Activated CD8-positive, alpha-beta memory T cell treated with anti-CD3 and anti-CD28 coated beads, Interleukin-2, amount 50 U/mL, for 48 hours (primary cell): ENCODE results near the gene SDF4.

Source experiments
- DNase-seq: peaks from one replicate; pipeline ENCODE4 v3.0.0-alpha.2; 2020

Gene SDF4, protein sequence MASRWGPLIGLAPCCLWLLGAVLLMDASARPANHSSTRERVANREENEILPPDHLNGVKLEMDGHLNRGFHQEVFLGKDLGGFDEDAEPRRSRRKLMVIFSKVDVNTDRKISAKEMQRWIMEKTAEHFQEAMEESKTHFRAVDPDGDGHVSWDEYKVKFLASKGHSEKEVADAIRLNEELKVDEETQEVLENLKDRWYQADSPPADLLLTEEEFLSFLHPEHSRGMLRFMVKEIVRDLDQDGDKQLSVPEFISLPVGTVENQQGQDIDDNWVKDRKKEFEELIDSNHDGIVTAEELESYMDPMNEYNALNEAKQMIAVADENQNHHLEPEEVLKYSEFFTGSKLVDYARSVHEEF

GRCh38 chr1:1231400-1232207 is at the start of gene SDF4:
Gene SDF4, minus strand, starts transcription at chr1:1232001. Its CDS starts 3,229 bp downstream, at chr1:1228772.
- DNase-seq: peak; percentile 97

GRCh38 chr1:1280782-1281481 is 49.1 kb upstream of the SDF4 start:
- DNase-seq: no peak

GRCh38 chr1:1279028-1279427 is 47.2 kb upstream of the SDF4 start:
- DNase-seq: no peak

DNA sequence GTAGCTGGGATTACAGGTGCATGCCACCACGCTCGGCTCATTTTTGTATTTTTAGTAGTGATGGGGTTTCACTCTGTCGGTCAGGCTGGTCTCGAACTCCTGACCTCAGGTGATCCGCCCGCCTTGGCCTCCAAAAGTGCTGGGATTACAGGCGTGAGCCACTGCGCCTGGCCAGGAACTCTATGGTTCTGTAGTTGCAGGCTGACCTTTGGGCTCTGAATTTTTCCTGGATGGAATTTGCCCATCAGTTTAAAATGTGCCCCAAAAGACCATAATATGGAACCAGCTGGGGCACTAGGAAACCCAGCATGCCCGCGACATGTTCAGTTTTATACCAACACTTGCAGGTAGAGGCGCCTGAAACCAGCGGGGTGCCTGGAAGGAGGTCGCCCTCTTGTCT is 46.8 kb upstream of the SDF4 start:
- DNase-seq: no peak

- no peak for DNase-seq
Measured at GRCh38 chr1:1275836-1276235, 44.0 kb upstream of the SDF4 start.

GRCh38 chr1:1274931-1275431 is 43.2 kb upstream of the SDF4 start:
- DNase-seq: no peak

- DNase-seq: no peak
Measured at GRCh38 chr1:1274299-1274930, 42.6 kb upstream of the SDF4 start.

DNA sequence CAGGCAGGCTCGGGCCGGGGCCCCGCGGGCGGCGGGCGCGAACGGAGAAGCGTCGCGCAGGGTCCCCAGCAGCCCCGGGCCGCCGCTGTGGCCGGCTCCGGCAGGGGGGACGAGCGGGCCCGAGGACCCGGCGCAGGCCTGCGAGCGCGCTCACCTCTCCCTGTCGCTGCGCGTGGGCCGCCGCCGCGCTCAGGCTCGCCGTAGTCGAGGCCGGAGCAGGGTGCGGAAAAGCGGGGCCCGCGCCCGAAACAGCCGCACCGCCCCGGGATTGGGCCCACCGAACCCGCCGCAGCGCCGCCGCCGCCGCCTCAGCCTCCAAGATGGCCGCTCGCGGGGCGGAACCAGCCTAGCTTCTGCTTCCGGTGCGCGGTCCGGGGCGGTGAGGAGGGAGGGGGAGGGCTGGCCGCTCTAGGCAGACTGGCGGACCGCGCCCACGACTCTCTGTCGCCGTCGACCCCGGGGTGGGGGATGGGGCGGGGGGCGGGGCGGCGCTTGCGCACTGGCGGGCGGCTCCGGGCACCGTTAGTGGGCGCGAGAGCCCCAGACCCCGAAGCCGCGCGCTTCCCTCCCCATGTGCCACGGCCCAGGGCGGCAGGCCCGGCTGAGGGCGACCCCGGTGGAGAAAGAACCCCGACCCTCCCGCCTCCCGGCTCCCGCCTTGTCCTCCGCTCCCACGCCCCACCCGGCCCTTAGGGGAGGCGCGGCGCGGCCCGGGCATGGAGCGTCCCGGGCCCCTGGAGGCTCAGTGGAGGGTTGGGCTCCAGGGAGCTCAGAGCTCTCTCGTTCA is 41.9 kb upstream of the SDF4 start, which contains the start of gene UBE2J2:
Gene UBE2J2, minus strand, starts transcription at position 343 of the 787 bp plus-strand sequence. CDS start 5,862 bp downstream, outside the sequence.
- DNase-seq: peak; percentile 97

DNA sequence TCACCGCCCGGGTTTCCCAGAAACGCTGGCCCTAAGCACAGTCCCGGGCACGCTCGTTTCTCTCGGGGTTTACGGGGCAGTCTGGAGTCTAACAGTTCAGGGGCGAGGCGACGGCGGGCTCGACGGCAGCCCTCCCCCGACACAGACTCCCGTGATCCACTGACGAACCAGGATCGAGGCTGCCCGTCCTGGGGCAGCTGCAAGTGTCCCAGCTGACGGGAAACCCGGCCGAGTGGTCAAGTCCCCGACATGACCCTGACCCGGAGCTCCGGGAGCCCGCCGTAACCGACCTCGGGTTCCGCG is 41.4 kb upstream of the SDF4 start:
- no peak for DNase-seq

GRCh38 chr1:1272341-1273208 is 40.8 kb upstream of the SDF4 start:
- no peak for DNase-seq

DNA sequence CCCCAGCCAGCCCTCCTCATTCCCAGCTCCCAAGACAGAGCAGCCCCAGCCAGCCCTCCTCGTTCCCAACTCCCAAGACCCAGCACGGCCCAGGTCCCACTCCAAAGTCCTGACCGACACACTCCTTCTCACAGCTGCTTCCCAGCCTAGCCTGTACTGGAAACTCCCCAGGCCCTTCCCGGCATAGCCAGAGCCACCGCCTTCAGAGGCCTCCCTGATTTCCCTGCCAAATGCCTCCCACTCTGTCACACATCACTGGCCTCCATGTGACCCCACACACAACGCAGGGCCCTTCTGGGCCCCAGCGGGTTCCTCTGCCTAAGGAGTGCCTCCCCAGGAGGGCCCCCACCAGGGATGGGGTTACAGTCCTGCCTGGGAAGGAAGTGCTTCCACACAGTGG is 39.0 kb upstream of the SDF4 start:
- no peak for DNase-seq

- no peak for DNase-seq
Measured at GRCh38 chr1:1268284-1268682, 36.5 kb upstream of the SDF4 start.

GRCh38 chr1:1267488-1268283 is 35.9 kb upstream of the SDF4 start:
- no peak for DNase-seq

DNA sequence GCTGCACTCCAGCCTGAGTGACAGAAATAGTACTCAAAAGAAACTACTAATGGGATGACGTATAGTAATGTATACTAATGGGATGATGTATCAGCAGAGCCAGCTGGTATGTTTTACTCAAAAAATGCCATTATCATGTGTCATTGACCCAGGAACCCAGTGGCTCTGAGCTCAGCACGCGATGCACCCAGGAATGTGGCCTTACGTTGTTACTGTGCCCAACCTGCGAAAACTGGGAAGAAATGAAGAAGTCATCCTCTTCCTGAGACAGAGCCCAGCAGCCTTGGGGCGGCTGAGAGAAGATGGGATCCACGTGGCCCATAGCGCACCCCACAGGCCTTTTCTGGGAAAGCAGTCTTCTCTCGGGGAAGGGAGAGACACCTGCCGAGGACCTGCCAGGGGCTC is 33.1 kb upstream of the SDF4 start:
- DNase-seq: no peak

DNA sequence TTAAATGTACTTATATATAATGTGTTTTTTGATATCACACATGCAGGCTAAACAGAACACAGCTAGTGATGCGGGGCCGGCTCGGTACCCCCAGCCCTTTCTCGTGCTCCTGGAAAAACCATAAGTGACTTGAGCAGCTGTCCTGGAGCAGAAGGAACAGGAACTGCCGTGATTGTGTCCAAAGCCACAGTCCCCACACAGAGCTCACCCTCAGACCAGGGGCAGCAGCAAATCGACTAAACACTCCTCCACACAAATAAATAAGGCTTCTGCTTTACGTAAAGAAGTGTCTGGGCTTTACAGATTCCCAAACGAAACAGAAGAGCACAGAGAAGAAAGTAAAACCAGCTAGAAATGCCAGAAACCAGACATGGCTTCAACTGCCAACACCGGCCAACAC is 32.2 kb upstream of the SDF4 start:
- no peak for DNase-seq

- DNase-seq: no peak
Measured at GRCh38 chr1:1262758-1263157, 31.0 kb upstream of the SDF4 start.

DNA sequence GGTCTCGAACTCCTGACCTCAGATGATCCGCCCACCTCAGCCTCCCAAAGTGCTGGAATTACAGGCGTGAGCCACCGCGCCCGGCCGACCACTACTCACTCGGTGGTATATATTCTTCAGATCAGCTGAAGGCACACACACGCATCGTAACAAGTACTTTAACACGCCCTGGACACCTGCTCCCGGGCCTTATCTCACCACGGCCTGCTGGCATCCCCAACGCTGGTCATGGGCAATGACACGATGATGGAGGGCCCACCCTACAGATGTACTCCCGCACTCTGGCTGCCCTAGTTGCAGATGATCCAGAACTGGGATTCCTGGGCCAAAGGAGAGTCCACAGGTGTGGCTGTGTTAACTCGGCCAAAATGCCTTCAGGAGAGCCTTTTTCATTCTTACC is 30.3 kb upstream of the SDF4 start:
- no peak for DNase-seq

GRCh38 chr1:1260843-1261560 is 29.2 kb upstream of the SDF4 start:
- no peak for DNase-seq

GRCh38 chr1:1259951-1260600 is 28.3 kb upstream of the SDF4 start:
- DNase-seq: no peak
